ENCODE results near the gene FAM98C.

GRCh38 chr19:38399537-38399936, 3.4 kb upstream of the FAM98C start:
- TF ChIP-seq POLR2A (IDR thresholded peaks at IDR 0.05; ENCODE audit: low read depth, low read length) (no peak), POLR2AphosphoS5 (IDR thresholded peaks at IDR 0.05; ENCODE audit: low read depth, low read length) (no peak), SPI1 (IDR thresholded peaks at IDR 0.05; ENCODE audit: low read depth, low read length) (no peak), TAF1 (IDR thresholded peaks at IDR 0.05; ENCODE audit: low read depth, low read length) (no peak), POU2F2 (IDR thresholded peaks at IDR 0.05; ENCODE audit: low read depth, low read length) (no peak), PAX5 (IDR thresholded peaks at IDR 0.05; ENCODE audit: insufficient read depth, low read length, severe bottlenecking) (no peak)

Data from GM12891 (cell line).